ENCODE data around the gene ESR1.
"Not testable (repeated sequence)": the region's sequence is repeated elsewhere in the genome, so short reads cannot be mapped to it uniquely, and the experiment has no call there.

The ESR1 gene

GRCh38 chr6:152054441-152054840, 247.0 kb downstream of the ESR1 start:
- DNase-seq (ENCODE audit: low spot score), result no peak

- no peak for DNase-seq (ENCODE audit: low spot score)
Observed at GRCh38 chr6:152055517-152055916, 248.0 kb downstream of the ESR1 start.

GRCh38 chr6:152057832-152058498, 250.5 kb downstream of the ESR1 start:
- DNase-seq (ENCODE audit: low spot score), result no peak

- no peak for DNase-seq (ENCODE audit: low spot score)
Observed at GRCh38 chr6:152059909-152060308, 252.4 kb downstream of the ESR1 start.

- no peak for DNase-seq (ENCODE audit: low spot score)
Observed at GRCh38 chr6:152062476-152062875, 255.0 kb downstream of the ESR1 start.

GRCh38 chr6:152063170-152063921, 255.9 kb downstream of the ESR1 start:
- no peak for DNase-seq (ENCODE audit: low spot score)

GRCh38 chr6:152068622-152069261, 261.3 kb downstream of the ESR1 start:
- no peak for DNase-seq (ENCODE audit: low spot score)

GRCh38 chr6:152070556-152070955, 263.1 kb downstream of the ESR1 start:
- DNase-seq (ENCODE audit: low spot score), result no peak

GRCh38 chr6:152071318-152071717, 263.8 kb downstream of the ESR1 start:
- no peak for DNase-seq (ENCODE audit: low spot score)

- DNase-seq (ENCODE audit: low spot score), result no peak
Observed at GRCh38 chr6:152071843-152072242, 264.4 kb downstream of the ESR1 start.

- not testable (repeated sequence) for DNase-seq (ENCODE audit: low spot score)
Observed at GRCh38 chr6:152076242-152076641, 268.8 kb downstream of the ESR1 start.

- no peak for DNase-seq (ENCODE audit: low spot score)
Observed at GRCh38 chr6:152078001-152078400, 270.5 kb downstream of the ESR1 start.

- DNase-seq (ENCODE audit: low spot score), result no peak
Observed at GRCh38 chr6:152078804-152079203, 271.3 kb downstream of the ESR1 start.

- no peak for DNase-seq (ENCODE audit: low spot score)
Observed at GRCh38 chr6:152085451-152085921, 278.0 kb downstream of the ESR1 start.

GRCh38 chr6:152086223-152086873, 278.9 kb downstream of the ESR1 start:
- DNase-seq (ENCODE audit: low spot score), result no peak

GRCh38 chr6:152087096-152087495, 279.6 kb downstream of the ESR1 start:
- no peak for DNase-seq (ENCODE audit: low spot score)

GRCh38 chr6:152087701-152088100, 280.2 kb downstream of the ESR1 start:
- no peak for DNase-seq (ENCODE audit: low spot score)

- no peak for DNase-seq (ENCODE audit: low spot score)
Observed at GRCh38 chr6:152089992-152090391, 282.5 kb downstream of the ESR1 start.

- DNase-seq (ENCODE audit: low spot score), result no peak
Observed at GRCh38 chr6:152091201-152091600, 283.7 kb downstream of the ESR1 start.

GRCh38 chr6:152091851-152092341, 284.4 kb downstream of the ESR1 start:
- DNase-seq (ENCODE audit: low spot score), result no peak

GRCh38 chr6:152093711-152094110, 286.2 kb downstream of the ESR1 start:
- no peak for DNase-seq (ENCODE audit: low spot score)

- DNase-seq (ENCODE audit: low spot score), result no peak
Observed at GRCh38 chr6:152094276-152094675, 286.8 kb downstream of the ESR1 start.

Data from globus pallidus (tissue), 1 donor.